Vagina (tissue), 2 donors: ENCODE data around the gene KCNC1. TPM values are rescaled to one million over a fixed set of nuclear protein-coding genes. Genes with fewer than 3 reads are reported as not detected.

Experiments used
- DNase-seq, 2 donors: peaks; one replicate each; pipeline ENCODE4 v3.0.0-alpha.2; 2017; ENCODE audit errors: extremely low spot score in 2 of 2
- H3K27ac ChIP-seq: fragments of 200-600 bp; sonication (generic); one replicate; pipeline ENCODE4 v1.5.1; 2019
- H3K27me3 ChIP-seq: fragments of 200-600 bp; sonication (generic); one replicate; pipeline ENCODE4 v1.5.1; 2019
- H3K36me3 ChIP-seq, 2 donors: fragments of 200-600 bp; sonication (generic); one replicate each; pipeline ENCODE4 v1.5.1; 2017 to 2019
- H3K4me1 ChIP-seq: fragments of 200-600 bp; sonication (generic); one replicate; pipeline ENCODE4 v1.5.1; 2019
- H3K4me3 ChIP-seq, 2 donors: fragments of 200-600 bp; sonication (generic); 1 replicate in 1 of 2; 2 replicates in 1 of 2; pipeline ENCODE4 v1.5.1; 2016 to 2019
- H3K9me3 ChIP-seq: fragments of 200-600 bp; sonication (generic); one replicate; pipeline ENCODE4 v1.5.1; 2019
- CTCF ChIP-seq, 3 experiments: fragments of 450-650 bp in 2 of 3; fragments of 200-600 bp in 1 of 3; sonication (generic) in 1 of 3; IDR thresholded peaks; one replicate each; pipeline ENCODE4 v1.5.1; 2017 to 2019; ENCODE audit warnings: antibody characterized with exemption in 3 of 3, mild to moderate bottlenecking in 2 of 3, moderate library complexity in 2 of 3
- POLR2A ChIP-seq, 2 donors: fragments of 450-650 bp; IDR thresholded peaks; one replicate each; pipeline ENCODE4 v1.6.1; 2017; ENCODE audit warnings: antibody characterized with exemption in 2 of 2, mild to moderate bottlenecking in 2 of 2, moderate library complexity in 2 of 2
- POLR2AphosphoS5 ChIP-seq, 2 donors: sonication (generic); formaldehyde crosslinking; IDR thresholded peaks; one replicate each; pipeline ENCODE4 v1.9.0; 2017; ENCODE audit warnings: antibody characterized with exemption in 2 of 2, mild to moderate bottlenecking in 2 of 2, low read depth in 1 of 2; ENCODE audit not compliant: insufficient read depth in 1 of 2
- intact Hi-C: fragments of 100-400 bp; cut with DNase I; formaldehyde crosslinking; loops from one replicate; pipeline ENCODE4 v1.15.1; 2023
- total RNA-seq: library from RNA; depleted of rRNA; stranded (reverse); fragments of >200 nt; gene quantifications from one replicate; pipeline ENCODE4 v1.2.3, GENCODE V29; 2016

KCNC1 gene
- total RNA-seq, 1 donor from 2014 or later, result 0.49 TPM

- Histone ChIP-seq H3K4me1 (peaks cover 39% of the 10 kb centered on the region), H3K4me3 (no peak overlapping the region), H3K27me3 (no peaks in the 10 kb centered on the region), H3K36me3 (no peaks in the 10 kb centered on the region), H3K27ac (peak overlapping the region; percentile 25), H3K9me3 (no peaks in the 10 kb centered on the region)
- TF ChIP-seq POLR2AphosphoS5 (IDR thresholded peaks at IDR 0.05; ENCODE audit: insufficient read depth in 1 of 2, low read depth in 1 of 2) (no peak), POLR2A (IDR thresholded peaks at IDR 0.05) (no peak), CTCF (IDR thresholded peaks at IDR 0.05) (no peak)
- DNase-seq, result no peak
- intact Hi-C loops, result no loop called here
Observed at GRCh38 chr11:17813391-17814059, 78.9 kb downstream of the KCNC1 start.

- TF ChIP-seq POLR2A (IDR thresholded peaks at IDR 0.05) (no peak), POLR2AphosphoS5 (IDR thresholded peaks at IDR 0.05; ENCODE audit: insufficient read depth in 1 of 2, low read depth in 1 of 2) (no peak), CTCF (IDR thresholded peaks at IDR 0.05) (no peak)
- peaks cover 39% of the 10 kb centered on the region for H3K4me1 ChIP-seq
- no peak for DNase-seq
- no peaks in the 10 kb centered on the region for H3K36me3 ChIP-seq
- H3K27me3 ChIP-seq, result no peaks in the 10 kb centered on the region
- no peak overlapping the region for H3K4me3 ChIP-seq
- no peak overlapping the region for H3K27ac ChIP-seq
- intact Hi-C loops, result no loop called here
- H3K9me3 ChIP-seq, result no peaks in the 10 kb centered on the region
Observed at GRCh38 chr11:17814546-17814945, 80.0 kb downstream of the KCNC1 start.

- DNase-seq, result no peak
Observed at GRCh38 chr11:17816232-17816931, 81.8 kb downstream of the KCNC1 start.

GRCh38 chr11:17821648-17822400 is 87.2 kb downstream of the KCNC1 start:
- Histone ChIP-seq H3K36me3 (no peaks in the 10 kb centered on the region), H3K4me1 (no peaks in the 10 kb centered on the region), H3K27me3 (no peaks in the 10 kb centered on the region), H3K27ac (no peak overlapping the region), H3K9me3 (no peaks in the 10 kb centered on the region), H3K4me3 (no peak overlapping the region)
- TF ChIP-seq POLR2AphosphoS5 (IDR thresholded peaks at IDR 0.05; ENCODE audit: insufficient read depth in 1 of 2, low read depth in 1 of 2) (no peak), CTCF (IDR thresholded peaks at IDR 0.05) (no peak), POLR2A (IDR thresholded peaks at IDR 0.05) (no peak)
- intact Hi-C loops, result no loop called here
- no peak for DNase-seq

More at GRCh38 chr11:17816232-17816931, 81.8 kb downstream of the KCNC1 start:
- intact Hi-C loops, result no loop called here
- Histone ChIP-seq H3K4me1 (peaks cover 26% of the 10 kb centered on the region), H3K36me3 (no peaks in the 10 kb centered on the region), H3K4me3 (no peak overlapping the region), H3K27me3 (no peaks in the 10 kb centered on the region), H3K9me3 (no peaks in the 10 kb centered on the region), H3K27ac (no peak overlapping the region)
- TF ChIP-seq CTCF (IDR thresholded peaks at IDR 0.05) (no peak), POLR2AphosphoS5 (IDR thresholded peaks at IDR 0.05; ENCODE audit: insufficient read depth in 1 of 2, low read depth in 1 of 2) (no peak), POLR2A (IDR thresholded peaks at IDR 0.05) (no peak)
